ENCODE data around the gene TRPM1. TPM values are rescaled to one million over a fixed set of nuclear protein-coding genes. Genes with fewer than 3 reads are reported as not detected.

Gene TRPM1
- total RNA-seq, 2 donors from 2014 or later, result not detected

DNA sequence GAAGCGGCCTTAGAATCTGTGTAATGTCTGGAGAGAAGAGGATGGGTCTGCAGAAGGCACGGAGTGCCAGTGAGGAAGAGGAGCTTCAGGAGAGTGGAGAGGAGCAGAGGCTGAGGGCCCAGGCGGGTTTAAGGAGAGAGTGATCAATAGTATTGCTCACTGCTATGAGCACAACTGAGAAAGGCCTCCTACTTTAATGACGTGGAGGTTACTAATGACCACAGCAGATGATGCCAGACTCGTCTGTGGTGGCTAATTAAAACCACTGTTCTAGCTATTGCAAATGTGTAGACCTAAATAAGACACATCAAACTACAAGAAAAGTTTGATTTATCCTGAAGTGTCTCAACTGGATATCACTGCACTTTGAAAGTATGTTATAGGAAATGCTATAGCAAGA is 143.3 kb downstream of the TRPM1 start:
- no peak for DNase-seq
- H3K27ac ChIP-seq, result no peak overlapping the region
- no peak for ATAC-seq
- intact Hi-C loops (cut with DNase I), result no loop called here
- H3K4me3 ChIP-seq, result no peak overlapping the region
- no peaks in the 10 kb centered on the region for H3K27me3 ChIP-seq
- H3K9me3 ChIP-seq, result no peaks in the 10 kb centered on the region
- TF ChIP-seq, protein P1, sequence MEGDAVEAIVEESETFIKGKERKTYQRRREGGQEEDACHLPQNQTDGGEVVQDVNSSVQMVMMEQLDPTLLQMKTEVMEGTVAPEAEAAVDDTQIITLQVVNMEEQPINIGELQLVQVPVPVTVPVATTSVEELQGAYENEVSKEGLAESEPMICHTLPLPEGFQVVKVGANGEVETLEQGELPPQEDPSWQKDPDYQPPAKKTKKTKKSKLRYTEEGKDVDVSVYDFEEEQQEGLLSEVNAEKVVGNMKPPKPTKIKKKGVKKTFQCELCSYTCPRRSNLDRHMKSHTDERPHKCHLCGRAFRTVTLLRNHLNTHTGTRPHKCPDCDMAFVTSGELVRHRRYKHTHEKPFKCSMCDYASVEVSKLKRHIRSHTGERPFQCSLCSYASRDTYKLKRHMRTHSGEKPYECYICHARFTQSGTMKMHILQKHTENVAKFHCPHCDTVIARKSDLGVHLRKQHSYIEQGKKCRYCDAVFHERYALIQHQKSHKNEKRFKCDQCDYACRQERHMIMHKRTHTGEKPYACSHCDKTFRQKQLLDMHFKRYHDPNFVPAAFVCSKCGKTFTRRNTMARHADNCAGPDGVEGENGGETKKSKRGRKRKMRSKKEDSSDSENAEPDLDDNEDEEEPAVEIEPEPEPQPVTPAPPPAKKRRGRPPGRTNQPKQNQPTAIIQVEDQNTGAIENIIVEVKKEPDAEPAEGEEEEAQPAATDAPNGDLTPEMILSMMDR (IDR thresholded peaks at IDR 0.05), result no peak
- no peak for TF ChIP-seq POLR2A (IDR thresholded peaks at IDR 0.05)
- H3K36me3 ChIP-seq (replicated peaks in 1 of 2; ENCODE audit: insufficient read depth in 1 of 2, low read depth in 2 of 2), result peaks cover 5 to 22% of the 10 kb centered on the region in 2 donors
- 90 to 94% methylated on average over 5 of the region's 5 CpGs for WGBS, 2 donors
- no peaks in the 10 kb centered on the region for H3K4me1 ChIP-seq

DNA sequence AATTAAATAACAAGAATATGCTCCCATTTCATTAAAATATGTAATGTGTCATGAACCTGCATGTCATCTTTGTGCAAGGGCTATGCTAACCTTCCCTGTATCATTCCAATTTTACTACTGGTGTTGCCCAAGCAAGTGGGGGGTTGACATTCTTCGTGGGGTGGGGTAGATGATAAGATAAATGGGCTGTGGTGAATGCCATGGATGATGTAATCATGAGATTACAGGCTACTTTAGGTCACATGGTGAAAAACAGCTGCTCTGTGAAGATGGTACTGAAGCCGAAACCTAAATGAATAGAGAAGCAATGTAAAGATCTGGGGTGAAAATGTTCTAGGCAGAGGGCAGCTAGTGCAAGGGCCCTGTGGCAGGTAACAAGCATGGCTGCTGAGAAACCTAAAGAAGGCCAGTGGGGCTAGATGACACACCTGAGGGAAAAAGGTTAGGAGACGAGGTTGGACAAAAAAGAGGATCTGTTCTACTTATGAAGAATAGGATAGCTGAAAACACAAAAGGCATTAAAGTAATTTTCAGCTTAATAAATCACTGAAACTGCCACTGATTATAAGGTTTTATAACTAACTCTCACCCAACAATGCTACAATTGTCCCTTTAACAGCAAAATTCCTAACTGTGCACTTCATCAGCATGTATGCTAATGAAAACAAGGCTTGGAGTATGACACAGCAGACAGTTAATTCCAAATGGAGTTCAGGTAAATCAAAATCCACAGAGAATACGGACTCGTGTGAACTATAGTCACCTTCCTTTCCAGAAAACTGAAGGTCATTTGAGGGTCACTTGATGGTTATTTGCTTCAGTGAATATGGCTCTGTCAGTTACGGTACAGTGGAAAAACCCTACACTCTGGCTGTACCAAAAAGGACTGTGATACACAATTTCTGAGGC is 145.1 kb downstream of the TRPM1 start:
- intact Hi-C loops (cut with DNase I), result no loop called here
- Histone ChIP-seq H3K9me3 (no peaks in the 10 kb centered on the region), H3K4me1 (no peaks in the 10 kb centered on the region), H3K4me3 (no peak overlapping the region), H3K27me3 (no peaks in the 10 kb centered on the region), H3K36me3 (replicated peaks in 1 of 2; ENCODE audit: insufficient read depth in 1 of 2, low read depth in 2 of 2) (peaks cover 9 to 37% of the 10 kb centered on the region in 2 donors), H3K27ac (peak overlapping the region in 2 of 4 donors; percentile 12 to 24)
- DNase-seq, result no peak
- peak; percentile 33 for ATAC-seq
- WGBS, 2 donors, result 73 to 74% methylated on average over 6 of the region's 6 CpGs
- TF ChIP-seq, protein P1 (IDR thresholded peaks at IDR 0.05), result no peak
- TF ChIP-seq POLR2A (IDR thresholded peaks at IDR 0.05), result no peak

DNA sequence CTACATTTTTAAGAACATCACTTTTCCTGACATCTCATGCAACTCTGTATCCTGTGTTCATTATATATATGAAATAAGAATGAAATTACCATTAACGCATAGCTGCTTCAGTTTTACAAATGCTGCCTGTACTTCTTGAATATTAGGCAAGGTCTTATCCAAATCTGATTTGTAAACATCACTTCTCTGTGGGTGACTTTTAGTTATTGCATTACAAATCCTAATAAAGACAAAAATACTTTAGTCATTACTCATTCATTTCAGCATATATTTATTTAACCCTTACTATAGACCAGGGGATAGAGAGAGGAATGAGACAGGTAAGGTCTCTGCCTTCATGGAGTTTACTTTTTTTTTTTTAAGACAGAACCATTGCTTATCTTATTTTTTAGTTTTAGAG is 146.9 kb downstream of the TRPM1 start:
- TF ChIP-seq, protein P1 (IDR thresholded peaks at IDR 0.05), result no peak
- TF ChIP-seq POLR2A (IDR thresholded peaks at IDR 0.05), result no peak
- no peak for DNase-seq
- Histone ChIP-seq H3K27ac (no peak overlapping the region), H3K4me1 (no peaks in the 10 kb centered on the region), H3K4me3 (no peak overlapping the region), H3K27me3 (no peaks in the 10 kb centered on the region), H3K9me3 (no peaks in the 10 kb centered on the region), H3K36me3 (replicated peaks in 1 of 2; ENCODE audit: insufficient read depth in 1 of 2, low read depth in 2 of 2) (peaks cover 21 to 49% of the 10 kb centered on the region in 2 donors)
- intact Hi-C loops (cut with DNase I), result no loop called here
- 84 to 85% methylated on average over 1 of the region's 1 CpG for WGBS, 2 donors
- no peak for ATAC-seq

DNA sequence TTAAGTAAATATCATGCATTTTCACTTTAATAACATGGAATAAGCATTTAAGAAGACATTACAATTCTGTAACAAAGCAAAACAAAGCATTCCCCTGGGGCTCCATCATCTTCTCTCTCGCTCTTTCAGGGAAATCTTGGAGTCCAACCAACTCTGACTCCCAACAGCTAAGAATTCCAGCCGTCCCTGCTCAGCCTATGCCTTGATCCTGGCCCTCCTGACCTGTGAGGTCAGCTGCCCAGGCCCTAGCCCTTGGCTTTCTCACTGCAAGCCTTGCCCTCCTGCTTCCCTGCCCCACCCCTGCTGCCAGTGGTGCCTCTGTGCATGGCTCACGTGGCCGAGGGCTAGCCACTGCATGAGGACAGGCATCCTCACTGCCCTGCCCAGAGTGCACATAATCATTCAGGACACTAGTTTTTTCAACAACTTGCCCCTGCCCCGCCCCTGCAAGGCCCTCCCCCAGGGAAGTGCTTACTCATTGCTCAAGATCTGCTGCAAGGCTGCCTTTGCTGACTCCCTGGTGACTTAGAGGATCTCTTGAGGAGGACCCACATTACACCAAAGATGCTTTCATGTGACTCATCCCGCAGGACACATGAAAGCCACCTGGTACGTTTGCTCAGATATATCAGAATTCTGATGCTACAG is 147.7 kb downstream of the TRPM1 start:
- Histone ChIP-seq H3K4me3 (no peak overlapping the region), H3K27ac (no peak overlapping the region), H3K27me3 (no peaks in the 10 kb centered on the region), H3K4me1 (no peaks in the 10 kb centered on the region), H3K9me3 (no peaks in the 10 kb centered on the region), H3K36me3 (replicated peaks in 1 of 2; ENCODE audit: insufficient read depth in 1 of 2, low read depth in 2 of 2) (peaks cover 21 to 55% of the 10 kb centered on the region in 2 donors)
- WGBS, 2 donors, result 84 to 85% methylated on average over 7 of the region's 7 CpGs
- TF ChIP-seq, protein P1 (IDR thresholded peaks at IDR 0.05), result no peak
- no peak for TF ChIP-seq POLR2A (IDR thresholded peaks at IDR 0.05)
- DNase-seq, result no peak
- intact Hi-C loops (cut with DNase I), result no loop called here
- ATAC-seq, result no peak

Data from body of pancreas (tissue), 4 donors.